Measurements from ENCODE around the gene ADCY7.

The ADCY7 gene

GRCh38 chr16:50271148-50272041 lies 5.0 kb downstream of the ADCY7 start:
- TF ChIP-seq, protein P1, sequence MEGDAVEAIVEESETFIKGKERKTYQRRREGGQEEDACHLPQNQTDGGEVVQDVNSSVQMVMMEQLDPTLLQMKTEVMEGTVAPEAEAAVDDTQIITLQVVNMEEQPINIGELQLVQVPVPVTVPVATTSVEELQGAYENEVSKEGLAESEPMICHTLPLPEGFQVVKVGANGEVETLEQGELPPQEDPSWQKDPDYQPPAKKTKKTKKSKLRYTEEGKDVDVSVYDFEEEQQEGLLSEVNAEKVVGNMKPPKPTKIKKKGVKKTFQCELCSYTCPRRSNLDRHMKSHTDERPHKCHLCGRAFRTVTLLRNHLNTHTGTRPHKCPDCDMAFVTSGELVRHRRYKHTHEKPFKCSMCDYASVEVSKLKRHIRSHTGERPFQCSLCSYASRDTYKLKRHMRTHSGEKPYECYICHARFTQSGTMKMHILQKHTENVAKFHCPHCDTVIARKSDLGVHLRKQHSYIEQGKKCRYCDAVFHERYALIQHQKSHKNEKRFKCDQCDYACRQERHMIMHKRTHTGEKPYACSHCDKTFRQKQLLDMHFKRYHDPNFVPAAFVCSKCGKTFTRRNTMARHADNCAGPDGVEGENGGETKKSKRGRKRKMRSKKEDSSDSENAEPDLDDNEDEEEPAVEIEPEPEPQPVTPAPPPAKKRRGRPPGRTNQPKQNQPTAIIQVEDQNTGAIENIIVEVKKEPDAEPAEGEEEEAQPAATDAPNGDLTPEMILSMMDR (IDR thresholded peaks at IDR 0.05; ENCODE audit: low read length), result no peak
- no peak for TF ChIP-seq EZH2 (optimal IDR thresholded peaks at IDR 0.05; ENCODE audit: low read depth, low read length)
- no peak for TF ChIP-seq EZH2phosphoT487 (IDR thresholded peaks at IDR 0.05; ENCODE audit: low read length)

GRCh38 chr16:50272111-50272571 lies 5.8 kb downstream of the ADCY7 start:
- H3K4me2 ChIP-seq (ENCODE audit: low read depth, low read length), result no peak overlapping the region

More at GRCh38 chr16:50271148-50272041, 5.0 kb downstream of the ADCY7 start:
- no peaks in the 10 kb centered on the region for H4K20me1 ChIP-seq (ENCODE audit: insufficient read depth, low read length)
- no peak for DNase-seq
- H3K27ac ChIP-seq (ENCODE audit: low read length), result no peak overlapping the region
- peaks cover 27% of the 10 kb centered on the region for H3K4me1 ChIP-seq (ENCODE audit: low read length)
- no peaks in the 10 kb centered on the region for H3K9me3 ChIP-seq (replicated peaks; ENCODE audit: insufficient read depth, low read length)
- no peaks in the 10 kb centered on the region for H3K9me2 ChIP-seq (replicated peaks; ENCODE audit: insufficient read depth, low read length)
- no peak overlapping the region for H3K9ac ChIP-seq (ENCODE audit: low read length)
- no peak overlapping the region for H2AFZ ChIP-seq (ENCODE audit: low read length)
- H3K4me2 ChIP-seq (ENCODE audit: low read depth, low read length), result no peak overlapping the region
- no peak overlapping the region for H3K4me3 ChIP-seq (ENCODE audit: low read length)
- H3K36me3 ChIP-seq (replicated peaks; ENCODE audit: insufficient read depth, low read length), result no peaks in the 10 kb centered on the region
- no peaks in the 10 kb centered on the region for H3K27me3 ChIP-seq (replicated peaks; ENCODE audit: insufficient read depth, low read length)
- peaks cover 15% of the 10 kb centered on the region for H3F3A ChIP-seq (ENCODE audit: insufficient read depth, low read length)
- H3K79me2 ChIP-seq (ENCODE audit: low read length), result peaks cover 43% of the 10 kb centered on the region

GRCh38 chr16:50272687-50273381 lies 6.5 kb downstream of the ADCY7 start:
- peaks cover 44% of the 10 kb centered on the region for H3K79me2 ChIP-seq (ENCODE audit: low read length)
- no peaks in the 10 kb centered on the region for H3K27me3 ChIP-seq (replicated peaks; ENCODE audit: insufficient read depth, low read length)
- H3K9me3 ChIP-seq (replicated peaks; ENCODE audit: insufficient read depth, low read length), result no peaks in the 10 kb centered on the region
- no peak overlapping the region for H2AFZ ChIP-seq (ENCODE audit: low read length)
- H3K27ac ChIP-seq (ENCODE audit: low read length), result no peak overlapping the region
- no peaks in the 10 kb centered on the region for H3K9me2 ChIP-seq (replicated peaks; ENCODE audit: insufficient read depth, low read length)
- peaks cover 36% of the 10 kb centered on the region for H3K4me1 ChIP-seq (ENCODE audit: low read length)
- DNase-seq, result no peak
- no peak overlapping the region for H3K4me2 ChIP-seq (ENCODE audit: low read depth, low read length)
- peaks cover 15% of the 10 kb centered on the region for H3F3A ChIP-seq (ENCODE audit: insufficient read depth, low read length)
- H3K36me3 ChIP-seq (replicated peaks; ENCODE audit: insufficient read depth, low read length), result no peaks in the 10 kb centered on the region
- H3K9ac ChIP-seq (ENCODE audit: low read length), result no peak overlapping the region
- H3K4me3 ChIP-seq (ENCODE audit: low read length), result no peak overlapping the region
- TF ChIP-seq EZH2 (optimal IDR thresholded peaks at IDR 0.05; ENCODE audit: low read depth, low read length) (no peak), EZH2phosphoT487 (IDR thresholded peaks at IDR 0.05; ENCODE audit: low read length) (no peak)
- TF ChIP-seq, protein P1 (IDR thresholded peaks at IDR 0.05; ENCODE audit: low read length), result no peak
- H4K20me1 ChIP-seq (ENCODE audit: insufficient read depth, low read length), result no peaks in the 10 kb centered on the region

More at GRCh38 chr16:50272111-50272571, 5.8 kb downstream of the ADCY7 start:
- no peaks in the 10 kb centered on the region for H3K27me3 ChIP-seq (replicated peaks; ENCODE audit: insufficient read depth, low read length)
- no peak overlapping the region for H3K9ac ChIP-seq (ENCODE audit: low read length)
- H2AFZ ChIP-seq (ENCODE audit: low read length), result no peak overlapping the region
- no peaks in the 10 kb centered on the region for H3K36me3 ChIP-seq (replicated peaks; ENCODE audit: insufficient read depth, low read length)
- no peak overlapping the region for H3K4me3 ChIP-seq (ENCODE audit: low read length)
- H3K79me2 ChIP-seq (ENCODE audit: low read length), result peaks cover 43% of the 10 kb centered on the region
- H3F3A ChIP-seq (ENCODE audit: insufficient read depth, low read length), result peaks cover 15% of the 10 kb centered on the region
- no peaks in the 10 kb centered on the region for H3K9me3 ChIP-seq (replicated peaks; ENCODE audit: insufficient read depth, low read length)
- H3K4me1 ChIP-seq (ENCODE audit: low read length), result peaks cover 34% of the 10 kb centered on the region
- H4K20me1 ChIP-seq (ENCODE audit: insufficient read depth, low read length), result no peaks in the 10 kb centered on the region
- DNase-seq, result no peak
- TF ChIP-seq, protein P1 (IDR thresholded peaks at IDR 0.05; ENCODE audit: low read length), result no peak
- no peak for TF ChIP-seq EZH2 (optimal IDR thresholded peaks at IDR 0.05; ENCODE audit: low read depth, low read length)
- no peak for TF ChIP-seq EZH2phosphoT487 (IDR thresholded peaks at IDR 0.05; ENCODE audit: low read length)
- H3K9me2 ChIP-seq (replicated peaks; ENCODE audit: insufficient read depth, low read length), result no peaks in the 10 kb centered on the region
- no peak overlapping the region for H3K27ac ChIP-seq (ENCODE audit: low read length)

Data from MM.1S (cell line).